Stimulated activated CD4-positive, alpha-beta T cell treated with anti-CD3 and anti-CD28 coated beads, Interleukin-15, amount 100 ng/mL, for 48 hours (primary cell): Measurements from ENCODE around the gene SH2B3.
"Not testable (repeated sequence)": the region's sequence is repeated elsewhere in the genome, so short reads cannot be mapped to it uniquely, and the experiment has no call there.

Experiments
- DNase-seq, 2 donors: peaks; one replicate each; pipeline ENCODE4 v3.0.0-alpha.2; 2020; ENCODE audit warnings: low read depth in 2 of 2

The SH2B3 gene

DNA sequence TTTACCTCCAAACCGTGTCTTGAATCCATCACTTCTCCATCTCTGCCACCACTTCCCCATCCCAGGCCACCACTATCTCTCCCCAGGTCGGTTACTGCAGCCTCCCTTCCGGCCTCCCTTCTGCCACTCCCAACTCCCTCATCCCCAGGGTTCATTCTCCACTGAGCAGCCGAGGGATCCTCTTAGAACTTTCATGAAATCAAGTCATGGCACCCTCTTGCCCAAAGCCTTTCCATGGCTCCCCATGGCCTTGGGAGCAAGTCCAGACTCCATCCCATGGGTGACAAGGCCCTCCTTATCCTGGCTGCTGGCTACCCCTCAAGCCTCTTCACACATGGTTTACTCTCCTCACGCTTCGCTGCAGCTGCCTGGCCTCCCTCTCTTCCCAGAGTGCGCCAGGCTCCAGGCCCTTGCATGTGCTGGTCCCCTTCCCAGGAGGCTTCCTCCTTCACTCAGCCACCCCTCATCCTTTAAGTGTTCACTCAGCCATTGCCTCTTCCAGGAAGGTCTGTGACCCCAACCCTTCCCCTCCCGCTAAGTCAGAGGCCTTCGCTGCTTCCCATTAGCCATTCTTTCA lies 17.9 kb upstream of the SH2B3 start:
- no peak for DNase-seq

DNA sequence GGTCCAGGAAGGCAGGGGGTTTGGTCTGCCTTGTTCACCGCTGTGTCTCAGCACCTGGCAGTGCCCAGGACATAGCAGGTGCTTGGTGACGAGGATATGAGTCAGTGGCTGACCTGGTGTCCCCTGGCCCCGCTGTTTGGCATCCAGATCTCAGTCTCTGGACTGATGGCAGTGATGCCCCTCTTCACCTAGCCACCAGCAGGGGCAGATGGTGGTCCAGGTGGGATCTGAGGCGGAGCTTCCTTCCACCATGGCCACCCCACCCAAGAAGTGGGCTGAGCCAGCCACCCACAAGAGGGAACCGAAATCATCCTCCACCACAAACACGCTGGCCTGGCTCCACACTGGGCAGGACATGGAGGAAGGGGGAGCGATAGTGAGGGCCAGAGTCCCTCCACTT lies 16.1 kb upstream of the SH2B3 start:
- DNase-seq, result no peak

DNA sequence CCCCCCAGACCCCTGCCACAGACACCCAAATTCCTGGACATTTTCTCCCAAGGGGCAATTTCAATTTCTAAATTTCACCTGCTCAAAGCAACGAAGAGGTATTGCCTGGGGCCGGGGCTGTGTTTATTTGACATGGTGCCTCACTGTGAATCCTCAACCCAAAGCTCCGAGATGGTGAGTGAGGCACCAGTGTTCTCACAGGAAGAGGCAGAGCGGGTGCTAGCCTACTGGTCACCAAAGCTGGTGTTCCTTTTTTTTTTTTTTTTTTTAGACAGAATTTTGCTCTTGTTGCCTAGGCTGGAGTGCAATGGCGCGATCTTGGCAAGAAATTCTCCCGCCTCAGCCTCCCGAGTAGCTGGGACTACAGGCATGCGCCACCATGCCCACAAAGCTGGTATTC lies 14.8 kb upstream of the SH2B3 start:
- no peak for DNase-seq

DNA sequence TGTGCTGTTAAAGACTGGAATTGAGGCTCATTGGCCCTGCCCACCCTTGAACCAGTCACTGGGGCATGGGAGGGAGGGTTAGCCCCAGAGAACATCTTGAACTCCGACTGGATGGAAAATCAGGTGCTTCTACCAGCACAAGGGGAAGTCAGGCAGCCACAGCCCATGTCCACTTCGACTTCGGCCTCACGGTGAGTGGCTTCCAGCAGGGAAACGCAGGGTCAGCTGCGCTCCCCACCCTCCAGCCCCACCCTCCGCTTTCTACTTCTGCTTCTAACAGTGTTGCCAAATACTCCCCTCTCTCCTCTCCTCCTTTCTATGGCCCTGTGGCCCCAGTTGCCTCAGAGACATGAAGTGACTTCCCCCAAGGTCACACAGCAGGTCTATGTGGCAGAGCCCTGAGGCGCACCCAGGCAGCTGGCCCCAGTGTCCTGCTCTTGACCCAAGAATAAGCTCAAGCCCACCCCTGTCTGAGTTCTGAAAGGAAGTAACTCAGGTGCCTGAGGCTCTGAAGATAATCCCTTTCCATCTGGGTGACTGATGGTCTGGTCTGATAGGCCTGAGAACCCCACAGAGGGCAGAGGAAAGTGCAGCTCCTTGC lies 11.9 kb upstream of the SH2B3 start:
- DNase-seq, result no peak

DNA sequence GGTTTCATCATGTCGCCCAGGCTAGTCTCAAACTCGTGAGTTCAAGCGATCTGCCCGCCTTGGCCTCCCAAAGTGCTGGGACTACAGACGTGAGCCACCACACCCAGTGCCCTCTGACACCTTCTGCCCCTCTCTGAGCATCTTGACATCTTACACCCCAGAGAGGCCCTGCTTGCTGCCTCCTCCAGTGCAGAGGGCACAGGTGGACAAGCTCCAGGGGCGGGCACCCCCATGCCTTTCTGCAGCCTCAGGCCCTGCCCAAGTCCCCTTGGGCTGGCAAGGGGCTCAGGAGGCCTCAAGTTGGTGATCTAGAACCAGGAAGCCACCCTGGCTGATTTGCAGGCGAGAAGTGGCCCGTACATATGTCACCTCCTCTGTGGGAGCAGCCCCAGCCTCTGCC lies 11.2 kb upstream of the SH2B3 start:
- no peak for DNase-seq

DNA sequence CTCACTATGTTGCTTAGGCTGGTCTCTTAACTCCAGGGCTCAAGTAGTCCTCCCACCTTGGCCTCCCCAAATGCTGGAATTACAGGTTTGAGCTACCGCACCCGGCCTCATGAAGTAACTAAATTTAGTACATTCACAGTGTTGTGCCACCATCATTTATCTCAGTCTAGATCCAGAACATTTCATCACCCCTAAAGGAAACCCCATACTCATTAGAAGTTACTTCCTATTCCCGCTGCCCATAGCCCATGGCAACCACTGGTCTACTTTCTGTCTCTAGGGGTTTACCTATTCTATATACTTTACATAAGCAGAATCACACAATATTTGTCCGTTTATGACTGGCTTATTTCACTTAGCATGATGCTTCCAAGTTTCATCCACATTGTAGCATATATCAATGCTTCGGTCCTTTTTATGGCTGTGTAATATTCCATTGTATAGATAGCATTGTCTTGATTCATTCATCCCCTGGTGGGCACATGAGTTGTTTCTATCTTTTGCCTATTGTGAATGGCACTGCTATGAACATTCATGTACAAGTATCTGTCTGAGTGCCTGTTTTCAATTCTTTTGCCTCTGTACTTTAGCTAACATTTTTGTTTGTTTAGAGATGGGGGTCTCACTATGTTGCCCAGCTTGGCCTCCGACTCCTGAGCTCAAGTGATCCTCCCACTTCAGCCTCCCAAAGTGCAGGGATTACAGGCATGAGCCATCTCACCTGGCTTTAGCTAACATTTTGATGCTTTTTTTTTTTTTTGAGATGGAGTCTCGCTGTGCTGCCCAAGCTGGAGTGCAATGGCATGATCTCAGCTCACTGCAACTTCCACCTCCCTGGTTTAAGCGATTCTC lies 10.2 kb upstream of the SH2B3 start:
- DNase-seq, result no peak

DNA sequence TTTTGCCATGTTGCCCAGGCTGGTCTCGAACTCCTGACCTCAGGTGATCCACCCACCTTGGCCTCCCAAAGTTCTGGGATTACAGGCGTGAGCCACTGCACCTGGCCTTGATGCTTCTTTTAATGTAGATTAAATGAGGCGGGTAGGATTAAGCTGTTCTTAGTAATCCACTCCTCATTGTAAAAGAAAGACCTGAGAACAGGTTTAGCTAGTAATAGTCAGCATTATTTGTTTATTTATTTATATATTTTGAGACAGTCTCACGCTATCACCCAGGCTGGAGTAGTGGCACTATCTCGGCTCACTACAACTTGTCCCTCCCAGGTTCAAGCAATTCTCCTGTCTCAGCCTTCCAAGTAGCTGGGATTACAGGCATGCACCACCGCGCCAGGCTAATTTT lies 9.5 kb upstream of the SH2B3 start:
- DNase-seq, result not testable (repeated sequence)

DNA sequence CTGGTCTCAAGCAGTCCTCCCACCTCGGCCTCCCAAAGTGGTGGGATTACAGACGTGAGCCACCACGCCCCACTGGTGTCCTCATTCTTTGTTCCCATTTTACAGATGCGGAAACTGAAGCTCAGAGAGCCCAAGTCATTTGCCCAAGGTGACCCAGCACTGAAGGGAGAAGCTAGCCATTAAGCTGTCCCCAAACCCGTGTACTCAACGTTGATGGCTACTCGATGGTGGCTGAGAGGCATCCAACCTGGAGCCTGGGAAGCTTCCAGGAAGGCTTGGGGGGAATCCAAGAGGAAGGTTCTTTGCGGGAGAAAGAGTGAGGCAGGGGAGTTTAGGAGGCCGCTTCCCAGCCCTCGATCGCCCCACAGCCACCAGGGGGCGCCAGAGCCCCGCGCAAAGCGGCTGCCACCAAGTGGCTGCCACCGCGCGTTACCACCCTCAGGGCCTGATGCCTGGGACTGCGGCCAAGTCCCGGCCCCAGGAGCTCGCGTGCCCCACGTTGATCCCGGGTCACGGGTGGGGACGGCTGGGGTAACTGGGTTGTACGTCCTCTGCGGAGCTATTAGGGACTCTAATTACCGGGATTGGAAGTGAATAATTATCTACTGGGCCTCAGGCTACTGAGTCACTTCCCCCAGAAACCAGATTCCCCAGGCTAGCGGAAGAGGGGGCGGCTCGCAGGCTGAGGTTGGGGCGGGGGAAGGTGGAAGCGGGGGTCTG lies 8.8 kb upstream of the SH2B3 start:
- peak; percentile 64 to 84 for DNase-seq

DNA sequence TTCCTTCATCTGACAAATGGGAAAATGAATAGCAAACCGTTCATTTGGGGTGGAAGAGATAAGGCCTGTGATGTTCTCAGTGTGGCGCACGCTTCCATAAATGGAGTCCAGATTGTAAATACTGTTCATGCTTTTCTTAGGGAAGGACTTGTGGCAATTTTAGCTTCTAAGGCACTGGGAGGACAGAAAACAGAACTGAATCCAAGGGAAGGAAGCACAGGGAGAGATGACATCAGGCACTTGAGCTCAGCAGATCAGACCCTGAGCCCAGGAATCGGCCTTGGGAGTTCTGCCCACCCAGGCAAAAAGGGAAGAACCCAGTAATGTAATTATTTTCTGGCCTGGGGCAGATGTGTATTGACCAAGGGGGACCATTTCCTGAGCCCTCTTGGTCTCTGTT lies 7.2 kb upstream of the SH2B3 start:
- no peak for DNase-seq

DNA sequence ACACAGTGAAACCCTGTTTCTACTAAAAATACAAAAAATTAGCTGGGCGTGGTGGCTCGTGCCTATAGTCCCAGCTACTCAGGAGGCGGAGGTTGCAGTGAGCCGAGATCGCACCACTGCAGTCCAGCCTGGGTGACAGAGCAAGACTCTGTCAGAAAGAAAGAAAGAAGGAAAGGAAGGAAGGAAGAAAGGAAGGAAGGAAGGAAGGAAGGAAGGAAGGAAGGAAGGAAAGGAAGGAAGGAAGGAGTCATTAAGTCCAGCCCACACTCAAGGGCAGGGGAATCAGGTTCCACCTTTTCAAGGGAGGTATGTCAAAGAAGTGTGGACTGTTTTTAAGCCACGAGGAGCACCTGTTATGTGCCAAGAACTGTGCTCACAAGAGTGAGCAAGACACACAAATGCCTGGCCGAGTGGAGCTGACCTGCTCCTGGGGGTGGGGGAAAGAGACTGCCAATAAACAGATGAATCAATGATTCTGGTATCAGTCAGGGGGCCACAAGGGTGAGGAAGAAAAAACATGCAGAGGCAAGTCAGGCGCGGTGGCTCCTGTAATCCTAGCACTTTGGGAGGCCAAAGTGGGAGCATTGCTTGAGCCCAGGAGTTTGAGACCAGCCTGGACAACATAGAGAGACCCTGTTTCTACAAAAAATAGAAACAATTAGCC lies 5.8 kb upstream of the SH2B3 start:
- DNase-seq, result not testable (repeated sequence)

DNA sequence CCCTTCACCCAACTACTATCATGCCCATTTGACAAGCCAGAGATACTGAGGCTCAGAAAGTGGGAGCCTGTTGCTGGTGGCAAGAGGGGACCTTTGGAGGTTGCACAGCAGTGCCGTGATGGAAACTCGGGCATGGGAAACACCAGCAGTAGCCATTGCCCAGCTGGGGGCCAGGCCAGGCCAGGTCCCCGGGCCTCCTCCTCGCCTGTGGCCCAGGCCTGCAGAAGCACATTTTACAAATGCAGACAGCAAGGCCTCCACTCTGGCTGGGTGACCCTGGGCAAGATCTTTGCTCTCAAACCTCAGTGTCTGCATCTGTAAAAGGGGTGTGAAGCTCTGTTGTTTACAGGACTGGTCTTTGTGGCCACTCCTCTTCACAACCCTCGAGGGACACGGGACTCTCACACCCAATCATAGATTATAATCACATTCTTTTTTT lies 4.5 kb upstream of the SH2B3 start:
- DNase-seq, result no peak

DNA sequence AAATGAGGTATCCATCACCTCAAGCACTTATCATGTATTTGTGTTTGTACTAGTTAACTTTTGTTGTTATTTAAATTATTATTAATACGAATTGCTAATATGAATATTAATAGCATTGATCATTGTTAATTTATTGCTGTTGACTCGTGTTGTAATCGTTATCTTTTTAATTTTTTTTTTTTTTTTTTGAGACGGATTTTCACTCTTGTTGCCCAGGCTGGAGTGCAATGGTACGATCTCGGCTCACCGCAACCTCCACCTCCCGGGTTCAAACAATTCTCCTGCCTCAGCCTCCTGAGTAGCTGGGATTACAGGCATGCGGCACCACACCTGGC lies 3.3 kb upstream of the SH2B3 start:
- DNase-seq, result not testable (repeated sequence)

DNA sequence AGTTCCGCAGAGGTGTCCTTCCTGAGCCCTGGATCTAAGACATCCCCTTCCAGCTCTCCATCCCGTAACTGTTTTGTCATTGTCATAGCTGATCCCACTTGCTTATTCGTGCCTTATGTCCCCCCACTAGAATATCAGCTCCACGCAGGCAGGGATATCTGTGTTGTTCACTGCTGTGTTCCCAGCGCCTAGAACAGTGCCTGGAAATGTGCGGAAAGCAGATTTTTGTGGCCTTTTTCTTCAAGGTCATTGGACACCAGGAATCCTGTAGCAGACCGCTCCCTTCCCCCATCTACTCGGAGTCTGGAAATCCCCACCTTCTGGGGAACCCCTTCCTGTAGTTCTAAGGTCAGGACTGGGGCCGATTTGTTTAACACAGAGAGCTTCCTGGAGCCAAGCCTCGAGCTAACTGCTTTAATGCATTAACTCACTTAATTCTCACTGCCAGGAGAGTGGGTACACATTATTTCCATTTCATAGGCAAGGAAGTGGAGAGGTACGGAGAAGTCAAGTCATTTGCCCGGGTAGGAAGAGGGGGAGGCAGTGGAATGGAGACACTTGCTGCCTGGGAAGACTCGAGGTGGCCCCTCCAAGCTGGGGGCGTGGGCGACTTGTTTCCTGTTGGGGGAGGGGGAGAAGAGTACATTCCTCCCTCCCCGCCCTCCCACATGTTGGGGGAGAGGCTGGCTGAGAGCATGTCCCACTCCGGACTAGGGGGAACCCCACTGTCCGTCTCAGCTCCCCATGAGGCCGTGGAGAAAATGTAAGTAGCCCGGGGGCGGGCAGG lies 1.2 kb upstream of the SH2B3 start:
- DNase-seq, result peak; percentile 67 to 68

DNA sequence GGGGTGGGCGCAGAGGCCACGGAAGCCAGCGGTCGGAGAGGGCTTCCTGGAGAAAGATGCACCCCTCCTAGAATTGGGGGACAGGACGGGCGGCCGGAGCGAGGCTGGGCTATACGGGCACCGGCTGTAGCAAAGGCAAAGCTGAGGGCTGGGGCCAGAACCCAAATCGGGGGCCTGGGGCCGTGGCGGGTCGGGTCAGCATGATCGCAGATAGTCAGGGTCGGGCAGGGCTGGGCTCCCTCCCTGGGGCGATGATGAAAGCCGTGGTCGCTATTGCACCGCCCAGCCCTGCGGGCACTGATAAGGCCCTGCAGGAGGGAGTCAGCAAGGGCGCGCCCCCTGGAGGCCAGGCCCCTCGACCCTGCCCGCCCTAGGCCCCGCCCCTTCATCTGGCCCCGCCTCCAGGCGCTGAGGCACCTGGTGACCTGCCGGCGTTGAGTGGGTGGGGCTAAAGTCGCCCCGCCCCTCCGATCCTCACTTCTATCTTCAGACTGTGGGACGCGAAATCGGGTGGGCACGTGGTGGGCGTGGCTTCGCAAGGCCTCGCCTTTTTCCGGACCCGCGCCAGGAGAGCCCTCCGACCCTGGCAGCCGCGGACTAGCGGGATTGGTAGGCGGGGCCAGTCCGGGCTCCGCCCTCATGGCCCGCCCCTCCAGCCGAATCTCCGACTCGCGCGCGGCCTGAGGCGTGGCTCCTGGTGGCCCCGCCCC lies 419 bp upstream of the SH2B3 start:
- DNase-seq, result peak; percentile 99

DNA sequence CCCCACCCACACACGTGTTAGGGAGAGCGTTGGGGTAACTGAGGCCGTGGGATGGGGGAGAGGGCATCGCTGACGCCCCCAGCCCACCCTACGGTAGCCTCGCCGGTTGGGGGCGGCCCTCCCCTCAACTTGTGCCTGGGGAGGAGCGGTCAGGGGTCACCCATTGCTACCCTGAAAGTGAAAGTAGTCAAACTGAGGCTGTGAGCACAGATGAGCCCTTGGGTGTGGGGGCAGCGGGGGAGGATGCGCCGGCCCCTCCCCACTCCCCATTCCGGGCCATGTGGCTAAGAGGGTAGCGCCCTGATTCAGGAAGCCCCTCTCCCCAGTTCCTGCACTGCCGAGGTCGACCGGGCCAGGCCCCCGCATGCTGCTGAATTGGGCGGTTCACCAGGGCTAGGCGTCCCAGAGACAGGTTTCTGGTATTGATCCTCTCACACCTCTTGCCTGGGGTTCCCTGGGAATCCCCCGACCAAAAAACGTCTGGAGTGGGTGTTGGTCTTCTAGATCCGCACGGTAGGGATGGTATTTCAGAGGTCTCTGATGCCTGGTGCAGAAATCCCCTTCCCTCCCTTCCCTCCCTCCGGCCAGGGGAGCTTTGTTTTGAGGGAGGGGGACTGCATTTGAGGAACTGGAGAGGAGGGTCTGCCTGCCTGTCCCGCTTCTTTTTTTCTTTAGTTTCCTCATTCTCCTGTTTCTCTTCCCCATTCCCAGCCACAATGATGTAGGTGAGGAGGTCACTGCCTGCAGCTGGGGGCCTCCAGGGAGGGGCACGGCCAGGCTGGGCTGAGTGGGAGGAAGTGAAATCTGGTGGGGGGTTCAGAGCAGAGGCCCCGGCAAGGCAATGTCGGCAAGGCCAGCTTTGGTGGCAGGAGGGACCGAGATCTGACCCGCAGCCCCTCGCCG lies 1.0 kb downstream of the SH2B3 start:
- no peak for DNase-seq

DNA sequence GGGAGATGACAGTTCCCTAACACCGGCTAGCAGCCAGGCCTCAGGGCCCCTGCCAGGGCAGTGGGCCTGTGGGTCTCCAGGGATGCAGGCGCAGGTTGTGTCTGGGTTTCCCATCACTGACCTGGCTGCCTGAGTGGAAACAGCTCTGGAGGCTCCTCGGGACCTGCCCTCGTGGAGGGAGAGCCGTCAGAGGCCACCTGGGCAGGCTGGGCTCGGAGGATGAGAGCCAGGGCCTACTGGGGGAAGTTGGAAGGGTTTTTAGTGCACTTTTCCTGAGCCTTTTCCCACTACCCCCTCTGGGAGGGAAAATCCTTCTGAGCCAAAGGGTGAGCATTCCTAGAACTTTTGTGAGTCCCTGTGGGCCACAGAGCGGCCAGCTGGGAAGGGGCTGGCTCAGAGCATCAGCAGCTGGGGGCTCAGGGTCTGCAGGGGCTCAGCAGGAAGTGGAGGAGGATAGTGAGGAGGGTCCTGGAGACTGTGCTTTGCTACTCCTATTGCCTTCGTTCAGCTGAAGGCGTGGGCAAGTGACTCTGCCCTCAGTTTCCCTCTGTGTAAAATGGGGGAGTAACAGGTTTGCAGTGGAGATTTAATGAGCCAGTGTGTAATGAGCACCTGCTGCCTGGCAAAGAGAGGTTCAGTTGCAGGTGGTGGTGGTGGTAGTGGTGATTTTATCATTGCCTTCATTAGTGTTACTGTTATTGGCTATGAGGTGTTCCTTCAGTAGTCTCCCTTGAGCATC lies 1.8 kb downstream of the SH2B3 start:
- DNase-seq, result no peak

DNA sequence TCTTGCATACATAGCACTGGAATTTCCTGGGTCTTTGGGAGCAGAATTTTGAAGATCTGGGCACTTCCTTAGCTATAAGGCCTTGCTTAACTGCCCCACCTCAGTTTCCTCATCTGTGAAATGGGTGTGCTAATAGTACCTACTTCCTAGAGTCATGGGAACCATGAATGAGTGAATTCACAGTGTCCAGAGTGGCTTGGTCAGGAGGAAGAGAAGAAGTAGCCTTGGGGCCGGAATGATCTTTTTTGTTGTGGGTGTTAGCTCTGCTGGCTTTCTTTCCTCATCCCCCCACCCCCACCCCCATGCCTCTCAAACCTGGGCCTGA lies 2.4 kb downstream of the SH2B3 start:
- DNase-seq, result no peak

DNA sequence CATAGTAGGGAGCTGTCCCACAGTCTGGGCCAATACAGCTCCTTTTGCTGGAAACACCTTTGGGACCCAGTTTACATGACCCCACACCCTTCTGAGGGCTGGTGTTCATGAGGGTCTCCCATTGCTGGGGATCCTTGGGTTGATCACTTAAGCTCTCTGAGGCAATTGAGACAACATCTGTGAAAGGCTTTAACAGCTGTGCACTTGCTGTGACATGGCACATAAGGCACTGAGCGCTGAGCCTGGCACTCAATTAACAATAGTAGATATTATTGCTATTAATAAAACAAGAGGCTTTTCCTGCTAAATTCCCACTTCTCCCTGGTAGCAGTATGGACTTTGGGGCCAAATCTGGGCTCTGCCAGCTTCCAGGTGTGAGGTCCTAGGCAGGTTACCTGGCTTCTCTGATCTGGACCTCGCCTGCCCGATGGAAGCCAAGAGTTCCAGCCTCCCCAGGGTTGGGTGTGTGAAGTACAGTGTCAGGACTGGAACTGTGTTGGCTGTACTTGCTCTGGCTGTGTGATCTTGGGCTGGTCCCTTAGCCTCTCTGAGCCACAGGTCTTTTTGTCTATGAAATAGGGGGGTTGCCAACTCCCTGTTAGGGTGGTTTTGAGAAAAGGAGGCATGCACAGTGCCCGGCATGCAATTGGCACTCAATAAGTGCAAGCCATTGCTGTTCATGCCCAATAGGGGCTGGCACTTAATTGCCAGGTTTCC lies 3.1 kb downstream of the SH2B3 start:
- DNase-seq, result no peak
